A673 (cell line): ENCODE measurements around the gene CYP46A1. TPM values are rescaled to one million over a fixed set of nuclear protein-coding genes. Genes with fewer than 3 reads are reported as not detected.

ENCODE experiments used
- BruUV-seq: library from RNA; stranded (reverse); fragments of 400-500 nt; replicated peaks from 2 replicates; lab custom pipeline; 2021; lab: Mats Ljungman, UMichigan
- CTCF ChIA-PET: fragments of 300-600 bp; sonication (Branson Sonifier 250); formaldehyde crosslinking; loops from one replicate; lab custom pipeline; 2022; ENCODE audit warnings: antibody characterized with exemption; lab: Charles Lee
- POLR2A ChIA-PET: fragments of 300-600 bp; sonication (Branson Sonifier 250); formaldehyde crosslinking; loops from one replicate; lab custom pipeline; 2022; ENCODE audit warnings: antibody characterized with exemption; ENCODE audit not compliant: low non-redundant PET; lab: Charles Lee
- DNase-seq: peaks from one replicate; pipeline ENCODE4 v3.0.0-alpha.2; 2015; ENCODE audit warnings: low spot score
- H3K27ac ChIP-seq: fragments of 200-600 bp; sonication (generic); 2 replicates; pipeline ENCODE4 v1.5.1; 2016; ENCODE audit warnings: mixed run types, low read depth, mild to moderate bottlenecking, mixed read lengths, antibody characterized with exemption, low read length; ENCODE audit not compliant: poor library complexity, severe bottlenecking
- H3K27me3 ChIP-seq: fragments of 200-600 bp; sonication (generic); replicated peaks from 2 replicates; pipeline ENCODE4 v1.6.1; 2017; ENCODE audit warnings: mixed run types, low read depth, mild to moderate bottlenecking, mixed read lengths, antibody characterized with exemption, low read length; ENCODE audit not compliant: insufficient read depth, poor library complexity
- H3K36me3 ChIP-seq: fragments of 200-600 bp; sonication (generic); 2 replicates; pipeline ENCODE4 v1.6.1; 2016; ENCODE audit warnings: mixed run types, mild to moderate bottlenecking, mixed read lengths, antibody characterized with exemption, low read length; ENCODE audit not compliant: insufficient read depth, poor library complexity, severe bottlenecking
- H3K4me1 ChIP-seq: fragments of 200-600 bp; sonication (generic); 2 replicates; pipeline ENCODE4 v1.6.1; 2017; ENCODE audit warnings: mixed run types, mild to moderate bottlenecking, mixed read lengths, antibody characterized with exemption, low read length; ENCODE audit not compliant: insufficient read depth, poor library complexity, severe bottlenecking
- H3K4me3 ChIP-seq: fragments of 200-600 bp; sonication (generic); 2 replicates; pipeline ENCODE4 v1.5.1; 2016; ENCODE audit warnings: low read depth, mixed run types, mild to moderate bottlenecking, mixed read lengths, low read length; ENCODE audit not compliant: poor library complexity, severe bottlenecking
- H3K9me3 ChIP-seq: fragments of 200-600 bp; sonication (generic); 2 replicates; pipeline ENCODE4 v1.6.1; 2016; ENCODE audit warnings: mixed run types, low read depth, mild to moderate bottlenecking, mixed read lengths, antibody characterized with exemption, low read length; ENCODE audit not compliant: poor library complexity, severe bottlenecking
- EZH2 ChIP-seq: fragments of 200-600 bp; sonication (generic); IDR thresholded peaks from 2 replicates; pipeline ENCODE4 v1.6.1; 2017; ENCODE audit warnings: borderline replicate concordance, low read depth, mild to moderate bottlenecking, mixed read lengths, antibody characterized with exemption, low read length; ENCODE audit not compliant: poor library complexity, severe bottlenecking
- intact Hi-C: fragments of 100-400 bp; cut with micrococcal nuclease; formaldehyde crosslinking; loops from one replicate; pipeline ENCODE4 v1.10.0; 2022; ENCODE audit not compliant: unreplicated experiment
- total RNA-seq: library from RNA; stranded (reverse); gene quantifications from 2 replicates; pipeline ENCODE4 v1.2.3, GENCODE V29; 2021
- TF ChIP-seq, protein P1 (sequence below): fragments of 300-800, 200-600 bp; sonication (generic); conservative IDR thresholded peaks from 2 replicates; pipeline ENCODE4 v1.5.1; 2017; ENCODE audit warnings: low read depth, mild to moderate bottlenecking, antibody characterized with exemption, low read length, moderate library complexity, mixed read lengths

Gene CYP46A1
- total RNA-seq, 1 experiment from 2014 or later = not detected

DNA sequence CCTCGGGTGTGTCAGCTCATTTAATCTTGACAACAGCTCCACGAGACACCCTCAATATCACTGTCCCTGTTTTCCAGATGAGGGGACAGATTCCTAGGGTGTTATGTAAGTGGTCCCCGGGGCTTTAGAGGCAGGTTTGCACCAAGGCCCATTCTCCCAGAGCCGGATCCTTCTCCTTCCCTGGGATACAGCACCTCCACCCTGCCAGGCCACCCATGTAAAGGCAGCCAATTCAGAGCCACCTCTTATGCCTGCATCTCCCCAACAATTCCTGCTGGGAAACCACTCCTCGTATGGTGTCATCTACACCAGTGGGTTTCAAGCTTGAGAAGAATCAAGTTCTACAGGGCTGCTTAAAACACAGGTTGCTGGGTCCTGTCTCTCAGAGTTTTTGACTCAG lies 4.1 kb upstream of the CYP46A1 start:
- intact Hi-C loops = no loop called here
- no peak for DNase-seq
- no peak overlapping the region for H3K4me3 ChIP-seq
- BruUV-seq = no TSS peak
- TF ChIP-seq EZH2 = no peak
- TF ChIP-seq, protein P1, sequence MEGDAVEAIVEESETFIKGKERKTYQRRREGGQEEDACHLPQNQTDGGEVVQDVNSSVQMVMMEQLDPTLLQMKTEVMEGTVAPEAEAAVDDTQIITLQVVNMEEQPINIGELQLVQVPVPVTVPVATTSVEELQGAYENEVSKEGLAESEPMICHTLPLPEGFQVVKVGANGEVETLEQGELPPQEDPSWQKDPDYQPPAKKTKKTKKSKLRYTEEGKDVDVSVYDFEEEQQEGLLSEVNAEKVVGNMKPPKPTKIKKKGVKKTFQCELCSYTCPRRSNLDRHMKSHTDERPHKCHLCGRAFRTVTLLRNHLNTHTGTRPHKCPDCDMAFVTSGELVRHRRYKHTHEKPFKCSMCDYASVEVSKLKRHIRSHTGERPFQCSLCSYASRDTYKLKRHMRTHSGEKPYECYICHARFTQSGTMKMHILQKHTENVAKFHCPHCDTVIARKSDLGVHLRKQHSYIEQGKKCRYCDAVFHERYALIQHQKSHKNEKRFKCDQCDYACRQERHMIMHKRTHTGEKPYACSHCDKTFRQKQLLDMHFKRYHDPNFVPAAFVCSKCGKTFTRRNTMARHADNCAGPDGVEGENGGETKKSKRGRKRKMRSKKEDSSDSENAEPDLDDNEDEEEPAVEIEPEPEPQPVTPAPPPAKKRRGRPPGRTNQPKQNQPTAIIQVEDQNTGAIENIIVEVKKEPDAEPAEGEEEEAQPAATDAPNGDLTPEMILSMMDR = no peak
- POLR2A ChIA-PET = interaction anchor here (0.7 kb wide), 1 partner anchor 29 kb away, joined by 3 read pairs; no protein-coding TSS in a partner anchor
- H3K27ac ChIP-seq = no peak overlapping the region
- CTCF ChIA-PET = no interaction called here
- no peaks in the 10 kb centered on the region for H3K27me3 ChIP-seq
- H3K4me1 ChIP-seq = no peaks in the 10 kb centered on the region
- peaks cover 19% of the 10 kb centered on the region for H3K9me3 ChIP-seq
- no peaks in the 10 kb centered on the region for H3K36me3 ChIP-seq

DNA sequence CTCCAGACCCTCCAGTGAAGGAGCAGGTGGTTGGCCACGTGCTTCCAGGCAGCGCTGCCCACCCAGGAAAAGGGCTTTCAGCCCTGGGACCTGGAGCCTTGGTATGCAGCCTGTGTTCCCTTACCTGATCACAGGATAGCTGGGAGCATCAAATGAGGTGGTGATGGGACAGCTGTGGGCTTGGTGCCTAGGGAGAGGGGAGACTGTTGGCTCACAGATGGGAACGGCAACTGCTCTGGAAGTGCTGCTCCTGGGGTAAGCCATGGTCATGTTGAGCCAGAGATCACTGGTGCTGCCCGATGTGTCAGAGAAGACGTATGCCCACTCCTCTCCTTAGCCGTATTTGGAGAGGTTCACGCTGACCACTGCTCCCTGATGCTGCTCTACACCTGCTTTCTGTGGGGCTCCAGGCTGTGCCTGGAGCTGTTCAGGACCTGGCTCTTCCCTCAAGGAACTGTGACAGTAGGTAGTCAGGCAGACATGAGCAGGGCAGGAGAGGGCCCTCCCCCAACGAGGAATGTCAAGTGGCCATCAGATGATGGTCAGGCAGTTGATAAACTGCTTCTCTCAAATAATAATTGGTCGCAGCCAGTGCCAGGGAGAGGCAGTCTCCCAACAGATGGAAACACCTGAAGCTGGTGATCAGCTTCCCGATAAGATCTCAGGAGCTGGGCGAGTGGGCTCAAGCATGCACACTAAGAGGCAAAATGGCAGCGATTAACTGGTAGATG lies 2.8 kb upstream of the CYP46A1 start:
- H3K4me1 ChIP-seq = no peaks in the 10 kb centered on the region
- TF ChIP-seq, protein P1 = no peak
- H3K9me3 ChIP-seq = peaks cover 19% of the 10 kb centered on the region
- H3K36me3 ChIP-seq = no peaks in the 10 kb centered on the region
- ChIA-PET CTCF (no interaction called here), POLR2A (no interaction called here)
- H3K27ac ChIP-seq = no peak overlapping the region
- H3K4me3 ChIP-seq = no peak overlapping the region
- no peaks in the 10 kb centered on the region for H3K27me3 ChIP-seq
- BruUV-seq = no TSS peak
- intact Hi-C loops = no loop called here
- no peak for DNase-seq

DNA sequence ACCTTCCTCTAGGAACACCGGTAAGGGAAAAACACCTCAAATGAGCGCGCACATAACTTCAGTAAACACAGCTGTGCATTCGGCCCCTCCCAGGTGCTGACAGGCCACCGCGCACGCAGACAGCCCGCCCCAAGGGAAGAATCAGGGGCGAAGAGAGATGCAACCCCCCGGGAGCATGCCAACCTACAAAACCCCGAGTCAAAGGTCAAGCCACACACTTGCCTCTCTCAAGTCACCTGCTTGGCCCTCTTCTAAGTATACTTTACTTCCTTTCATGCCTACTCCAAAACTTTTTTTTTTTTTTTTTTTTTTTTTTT lies 2.3 kb upstream of the CYP46A1 start:
- CTCF ChIA-PET = no interaction called here
- TF ChIP-seq, protein P1 = no peak
- no peak for TF ChIP-seq EZH2
- intact Hi-C loops = loop anchor here (1.0 to 2.0 kb wide), 2 partner anchors 77 to 204 kb away; partner anchors contain the start of gene CCDC85C
- Histone ChIP-seq H3K27ac (no peak overlapping the region), H3K27me3 (peaks cover 1% of the 10 kb centered on the region), H3K9me3 (peaks cover 19% of the 10 kb centered on the region), H3K4me1 (no peaks in the 10 kb centered on the region), H3K4me3 (no peak overlapping the region), H3K36me3 (no peaks in the 10 kb centered on the region)
- POLR2A ChIA-PET = no interaction called here
- BruUV-seq = no TSS peak
- DNase-seq = no peak
